VCaP (cell line): ENCODE results near the gene BBIP1.

ENCODE experiments used
- H3K27ac ChIP-seq: fragments of 450-650 bp; 2 replicates; pipeline ENCODE4 v1.5.1; 2017
- CTCF ChIP-seq: fragments of 450-650 bp; conservative IDR thresholded peaks from 2 replicates; pipeline ENCODE4 v1.5.1; 2017; ENCODE audit warnings: mild to moderate bottlenecking, moderate library complexity

BBIP1 gene

GRCh38 chr10:110852255-110852896, 66.6 kb downstream of the BBIP1 start:
- no peak for TF ChIP-seq CTCF
- peak overlapping the region; percentile 85 for H3K27ac ChIP-seq

GRCh38 chr10:110851020-110851612, 67.9 kb downstream of the BBIP1 start:
- peak overlapping the region; percentile 28; the same call in 1 of the 2 replicates for H3K27ac ChIP-seq
- TF ChIP-seq CTCF: no peak

GRCh38 chr10:110850099-110850498, 68.9 kb downstream of the BBIP1 start:
- no peak overlapping the region for H3K27ac ChIP-seq
- TF ChIP-seq CTCF: no peak
